ENCODE data around the gene HIKESHI.

The HIKESHI gene

GRCh38 chr11:86360775-86361395 lies 58.8 kb downstream of the HIKESHI start:
- DNase-seq (ENCODE audit: low read depth): peak; percentile 1
- no peak overlapping the region for H3K4me3 ChIP-seq (ENCODE audit: low read depth, low read length)
- peak; percentile 48 for TF ChIP-seq CTCF (IDR thresholded peaks at IDR 0.05; ENCODE audit: control insufficient read depth, extremely low read depth, insufficient read depth)

- DNase-seq (ENCODE audit: low read depth): no peak
- no peak for TF ChIP-seq CTCF (IDR thresholded peaks at IDR 0.05; ENCODE audit: control insufficient read depth, extremely low read depth, insufficient read depth)
- no peak overlapping the region for H3K4me3 ChIP-seq (ENCODE audit: low read depth, low read length)
Measured at GRCh38 chr11:86363424-86363823, 61.4 kb downstream of the HIKESHI start.

GRCh38 chr11:86365546-86365945 lies 63.5 kb downstream of the HIKESHI start:
- DNase-seq (ENCODE audit: low read depth): no peak
- no peak for TF ChIP-seq CTCF (IDR thresholded peaks at IDR 0.05; ENCODE audit: control insufficient read depth, extremely low read depth, insufficient read depth)
- H3K4me3 ChIP-seq (ENCODE audit: low read depth, low read length): no peak overlapping the region

GRCh38 chr11:86369668-86370067 lies 67.6 kb downstream of the HIKESHI start:
- no peak for TF ChIP-seq CTCF (IDR thresholded peaks at IDR 0.05; ENCODE audit: control insufficient read depth, extremely low read depth, insufficient read depth)
- H3K4me3 ChIP-seq (ENCODE audit: low read depth, low read length): no peak overlapping the region
- DNase-seq (ENCODE audit: low read depth): no peak

GRCh38 chr11:86370171-86370570 lies 68.1 kb downstream of the HIKESHI start:
- no peak overlapping the region for H3K4me3 ChIP-seq (ENCODE audit: low read depth, low read length)
- TF ChIP-seq CTCF (IDR thresholded peaks at IDR 0.05; ENCODE audit: control insufficient read depth, extremely low read depth, insufficient read depth): no peak
- no peak for DNase-seq (ENCODE audit: low read depth)

GRCh38 chr11:86370922-86371594 lies 69.0 kb downstream of the HIKESHI start:
- no peak for DNase-seq (ENCODE audit: low read depth)

More at GRCh38 chr11:86370922-86371594, 69.0 kb downstream of the HIKESHI start:
- H3K4me3 ChIP-seq (ENCODE audit: low read depth, low read length): no peak overlapping the region
- no peak for TF ChIP-seq CTCF (IDR thresholded peaks at IDR 0.05; ENCODE audit: control insufficient read depth, extremely low read depth, insufficient read depth)
